Effector CD4-positive, alpha-beta T cell (primary cell): ENCODE measurements around the gene SNTG2.

Experiments
- DNase-seq: peaks from one replicate; pipeline ENCODE4 v3.0.0-alpha.2; 2020

Gene SNTG2

GRCh38 chr2:1249897-1250687 lies 299.4 kb downstream of the SNTG2 start:
- DNase-seq: no peak

GRCh38 chr2:1251520-1251919 lies 300.9 kb downstream of the SNTG2 start:
- no peak for DNase-seq

DNA sequence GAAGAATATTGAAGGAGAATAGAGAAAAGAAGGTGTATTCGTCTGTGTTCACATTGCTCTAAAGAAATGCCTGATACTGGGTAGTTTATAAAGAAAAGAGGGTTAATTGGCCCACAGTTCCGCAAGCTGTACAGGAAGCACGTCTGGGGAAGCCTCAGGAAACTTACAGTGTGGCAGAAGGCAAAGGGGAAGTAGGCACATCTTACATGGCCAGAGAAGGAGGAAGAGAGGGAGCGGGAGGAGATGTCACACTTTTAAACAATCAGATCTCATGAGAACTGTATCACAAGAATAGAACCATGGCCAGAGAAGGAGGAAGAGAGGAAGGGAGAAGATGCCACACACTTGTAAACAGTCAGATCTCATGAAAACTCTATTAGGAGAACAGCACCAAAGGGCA lies 303.0 kb downstream of the SNTG2 start:
- DNase-seq: no peak

DNA sequence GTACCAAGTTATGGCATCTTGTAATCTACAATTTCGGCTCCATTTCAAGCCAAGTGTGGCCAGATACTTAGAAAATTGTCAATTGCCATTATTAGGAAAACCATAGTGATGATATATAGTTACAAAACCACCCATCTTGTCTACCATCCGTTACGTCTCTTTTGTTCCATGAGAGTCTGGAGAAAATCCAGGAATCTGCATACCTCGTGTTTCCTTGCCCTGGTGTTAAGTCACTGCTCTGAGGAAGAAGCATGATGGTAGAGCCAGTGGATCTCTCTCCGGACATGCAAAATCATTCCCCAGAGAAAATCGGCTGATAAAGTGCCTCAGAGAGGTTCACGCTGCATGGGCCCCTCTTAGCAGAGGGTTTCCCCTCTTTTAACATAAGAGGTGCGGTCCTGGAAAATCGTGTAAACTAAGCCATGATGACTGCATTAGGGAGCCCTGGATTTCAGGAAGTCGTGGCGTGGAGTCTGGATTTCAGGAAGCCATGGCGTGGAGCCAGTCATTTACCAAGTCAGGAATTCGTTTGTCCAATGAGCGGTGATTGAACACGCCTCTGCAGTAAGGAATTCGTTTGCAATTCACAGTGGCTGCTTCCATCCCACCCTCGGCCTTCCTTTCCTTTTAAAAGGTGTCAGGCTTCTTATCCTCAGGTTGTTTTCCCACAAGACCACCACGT lies 304.2 kb downstream of the SNTG2 start:
- no peak for DNase-seq

GRCh38 chr2:1256632-1257324 lies 306.1 kb downstream of the SNTG2 start:
- no peak for DNase-seq

DNA sequence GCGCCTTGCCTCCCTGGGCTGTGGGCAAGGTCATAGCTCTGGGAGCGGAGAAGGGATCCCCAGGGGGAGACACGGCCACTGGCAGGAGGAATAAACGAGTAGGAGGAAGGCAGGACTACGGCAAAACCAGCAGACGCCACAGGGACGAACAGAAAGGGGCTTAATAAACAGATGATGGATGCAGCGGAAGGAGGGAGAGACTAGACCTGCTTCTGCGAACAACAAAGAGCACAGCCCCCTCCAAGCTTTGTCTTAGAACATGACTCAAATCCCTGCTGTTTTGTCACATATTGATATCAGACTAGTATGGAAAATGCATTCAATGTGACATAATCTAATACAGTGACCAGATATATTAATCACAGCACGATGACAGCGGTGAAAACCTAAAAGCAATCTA lies 306.7 kb downstream of the SNTG2 start:
- no peak for DNase-seq

DNA sequence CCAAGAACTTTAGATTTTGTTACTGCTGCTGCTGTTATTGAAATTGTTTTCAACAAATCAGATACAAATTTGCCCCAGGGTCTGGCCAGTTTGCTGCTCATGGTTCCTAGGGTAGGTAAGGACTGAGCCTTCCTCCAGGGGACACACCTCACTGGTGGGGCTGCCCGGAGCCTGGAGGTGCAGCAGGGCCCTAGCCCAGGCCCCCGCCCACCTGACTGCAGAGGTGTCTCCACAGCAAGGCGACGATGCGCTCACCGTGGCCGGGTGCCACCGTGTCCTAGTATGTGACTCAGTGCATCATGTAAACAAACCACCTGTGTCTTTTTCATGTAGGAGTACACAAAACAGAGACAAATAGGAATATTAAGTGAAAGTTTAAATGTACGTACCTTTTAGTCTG lies 309.1 kb downstream of the SNTG2 start:
- no peak for DNase-seq

DNA sequence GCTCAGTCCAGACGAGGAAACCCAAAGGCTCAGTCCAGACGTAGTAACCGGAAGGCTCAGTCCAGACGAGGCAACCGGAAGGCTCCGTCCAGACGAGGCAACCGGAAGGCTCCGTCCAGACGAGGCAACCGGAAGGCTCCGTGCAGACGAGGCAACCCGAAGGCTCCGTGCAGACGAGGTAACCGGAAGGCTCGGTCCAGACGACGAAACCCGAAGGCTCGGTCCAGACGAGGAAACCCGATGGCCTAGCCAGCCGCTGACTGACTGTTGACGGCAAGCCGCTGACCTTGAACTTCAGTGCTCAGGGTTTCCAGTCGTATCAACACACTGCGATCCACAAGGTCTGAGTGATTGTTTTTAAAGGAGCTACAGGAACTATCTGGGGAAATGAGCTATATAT lies 312.0 kb downstream of the SNTG2 start:
- no peak for DNase-seq

- DNase-seq: no peak
These were observed 314.8 kb downstream of the SNTG2 start for GRCh38 chr2:1265454-1265853.

DNA sequence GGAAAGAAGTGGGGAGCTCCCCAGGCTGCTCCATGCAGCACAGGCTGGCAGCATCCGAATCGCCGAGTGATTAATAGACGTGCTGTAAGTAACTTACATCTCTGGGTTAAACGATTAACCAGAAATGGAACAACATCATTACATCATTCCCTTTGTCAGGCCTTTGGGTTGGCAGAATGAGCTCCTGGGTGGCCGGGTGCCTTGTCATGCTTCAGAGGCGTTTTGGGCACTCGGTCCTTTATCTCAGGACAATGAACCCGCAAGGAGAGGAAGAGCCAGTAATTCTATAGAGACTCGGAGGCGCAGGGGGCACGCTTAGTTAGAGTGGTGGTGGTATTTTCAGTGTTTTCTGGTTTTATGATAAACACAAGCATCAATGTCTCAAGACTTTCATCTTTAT lies 315.7 kb downstream of the SNTG2 start:
- DNase-seq: no peak

DNA sequence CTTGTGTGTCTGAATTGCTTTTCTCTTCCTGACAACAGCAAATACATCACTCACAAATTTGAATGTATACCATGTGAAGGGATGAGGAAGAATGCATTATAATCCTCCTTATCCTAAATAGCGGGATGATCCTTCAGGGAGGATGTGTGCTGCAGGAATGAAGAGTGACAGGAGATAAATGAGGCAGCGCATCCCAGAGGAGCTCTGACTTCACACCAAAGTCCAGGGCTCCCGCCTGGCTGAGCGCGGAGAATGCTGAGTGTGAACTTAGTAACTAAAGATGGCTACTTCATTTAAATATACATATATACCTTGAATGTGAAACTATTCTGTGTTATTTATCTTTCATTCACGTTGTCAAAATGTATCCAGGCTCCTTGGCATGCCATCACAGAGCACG lies 317.4 kb downstream of the SNTG2 start:
- no peak for DNase-seq

DNA sequence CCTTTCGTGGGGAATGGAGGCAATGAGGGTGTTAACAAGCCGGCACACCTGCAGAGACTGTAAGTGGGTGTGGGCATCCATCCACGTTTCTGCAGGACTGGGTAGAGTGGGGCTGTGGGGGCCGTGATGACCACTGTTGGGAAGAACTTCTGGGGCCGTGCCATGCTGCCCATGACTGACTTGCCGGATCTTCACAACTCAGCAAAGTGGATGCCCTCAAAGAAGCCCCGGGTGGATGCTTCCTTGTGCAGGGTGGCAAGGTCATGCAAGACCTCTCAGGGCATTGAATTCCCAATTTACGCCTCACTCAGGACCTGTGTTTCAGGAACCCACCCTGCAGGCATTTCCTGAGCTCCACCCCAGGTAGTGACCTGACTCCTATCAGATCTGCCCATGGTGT lies 319.2 kb downstream of the SNTG2 start:
- DNase-seq: no peak

DNA sequence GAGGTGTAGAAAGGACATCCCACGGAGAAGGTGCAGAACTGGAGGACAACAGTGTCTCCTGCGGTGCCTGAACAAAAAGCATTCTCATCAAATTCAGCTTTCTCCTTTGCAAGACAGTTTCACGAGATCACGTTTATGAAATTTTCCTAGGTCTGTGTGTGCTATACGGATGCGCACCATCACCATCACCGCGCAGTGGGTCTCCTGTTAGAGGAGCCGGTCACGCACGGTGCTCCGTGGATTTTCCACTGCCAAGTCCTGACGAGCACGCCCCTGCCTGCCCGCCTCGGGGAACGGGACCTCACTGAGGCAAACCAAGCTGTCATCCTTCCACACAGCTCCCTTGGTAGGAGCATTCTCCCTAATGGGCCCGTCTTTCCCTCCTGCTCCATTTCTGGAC lies 322.2 kb downstream of the SNTG2 start:
- no peak for DNase-seq

DNA sequence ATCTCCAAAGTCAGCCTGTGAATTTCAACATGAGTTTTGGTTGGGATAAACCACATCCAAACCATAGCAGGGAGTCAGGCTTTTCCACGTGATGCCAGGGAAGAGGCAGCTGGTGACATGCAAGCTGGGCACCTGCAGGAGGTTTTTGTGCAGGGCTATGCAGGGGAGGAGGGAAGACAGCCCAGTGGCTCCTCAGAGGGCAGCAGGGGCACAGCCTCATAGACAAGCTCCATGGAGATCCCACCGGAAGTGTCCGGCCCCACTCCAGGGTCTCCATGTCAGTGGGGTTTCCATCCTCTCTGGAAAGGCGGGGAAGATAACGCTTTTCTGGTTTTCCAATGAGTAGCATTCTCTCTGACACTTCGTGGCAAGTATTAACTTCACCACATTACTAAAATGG lies 327.0 kb downstream of the SNTG2 start:
- DNase-seq: no peak

- DNase-seq: no peak
These were observed 327.5 kb downstream of the SNTG2 start for GRCh38 chr2:1278125-1278524.

DNA sequence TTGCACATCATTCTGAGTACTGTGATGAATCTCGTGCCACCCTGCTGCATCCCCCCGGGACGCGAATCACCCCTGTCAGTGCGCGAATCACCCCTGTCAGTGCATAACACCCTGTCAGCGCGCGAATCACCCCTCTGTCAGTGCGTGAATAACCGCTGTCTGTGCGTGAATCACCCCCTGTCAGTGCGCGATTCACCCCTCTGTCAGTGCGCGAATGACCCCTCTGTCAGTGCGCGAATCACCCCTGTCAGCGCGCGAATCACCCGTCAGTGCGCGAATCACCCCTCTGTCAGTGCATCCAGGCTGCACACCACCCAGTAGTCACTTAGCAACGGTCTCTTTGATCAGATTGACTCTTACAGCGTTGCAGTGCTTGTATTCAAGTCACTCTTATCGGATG lies 328.2 kb downstream of the SNTG2 start:
- DNase-seq: no peak

GRCh38 chr2:1282552-1282951 lies 331.9 kb downstream of the SNTG2 start:
- no peak for DNase-seq

DNA sequence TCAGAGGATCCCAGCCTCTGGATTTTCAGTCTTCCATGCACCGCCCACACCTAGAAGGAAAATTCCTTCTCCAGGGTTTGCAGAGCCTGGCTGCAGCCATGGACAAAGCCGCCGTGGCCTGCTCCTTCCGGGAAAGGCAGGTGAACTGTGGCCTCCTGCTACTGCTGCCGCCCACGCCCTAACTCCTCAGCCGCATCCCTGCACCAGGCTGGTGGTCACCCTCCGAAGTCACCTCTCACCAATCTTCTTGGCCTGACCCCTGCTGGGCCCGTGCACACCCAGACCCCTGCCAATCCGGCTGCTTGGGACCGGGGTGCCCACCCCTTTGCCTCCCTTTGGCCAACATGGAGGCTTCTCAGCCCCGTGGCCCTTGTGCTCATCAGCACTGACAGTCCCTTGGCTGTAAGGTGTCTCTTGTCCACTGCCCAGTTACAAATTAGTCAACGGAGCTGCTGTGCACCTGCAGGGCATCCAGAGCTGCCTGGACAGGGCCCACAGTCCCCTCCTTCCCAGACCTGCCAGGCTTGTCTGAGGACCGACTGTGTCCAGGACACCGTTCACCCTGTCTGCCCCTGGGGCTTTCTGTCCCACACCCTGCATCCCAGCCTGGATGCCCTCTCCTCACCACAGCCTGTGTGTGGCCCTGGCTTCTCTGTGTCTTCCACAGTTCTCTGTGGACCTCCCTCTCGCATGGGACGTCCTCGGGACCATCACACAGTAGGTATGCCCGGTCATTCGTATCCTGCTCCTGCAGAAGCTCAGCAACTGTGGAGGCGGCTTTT lies 332.6 kb downstream of the SNTG2 start:
- DNase-seq: no peak

GRCh38 chr2:1283871-1284270 lies 333.2 kb downstream of the SNTG2 start:
- DNase-seq: no peak

DNA sequence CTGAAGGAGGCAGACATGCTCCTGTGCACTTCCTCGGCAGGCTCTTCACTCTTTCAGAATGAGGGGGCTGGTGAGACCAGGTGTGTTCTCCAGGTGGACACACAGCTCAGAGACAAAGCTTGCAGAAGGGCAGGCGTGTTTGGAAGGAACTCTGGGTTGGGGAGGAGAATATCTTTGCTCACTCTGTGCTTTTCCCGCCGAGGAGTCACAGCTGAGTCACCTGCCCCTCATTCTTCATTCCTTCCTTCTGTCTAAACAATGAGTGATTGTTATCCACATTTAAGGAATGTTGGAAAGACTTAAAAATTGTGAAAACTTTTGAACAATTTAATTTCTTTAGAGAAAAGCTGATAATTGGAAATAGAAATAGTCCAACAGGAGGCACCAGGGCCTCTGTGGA lies 336.3 kb downstream of the SNTG2 start:
- DNase-seq: no peak

DNA sequence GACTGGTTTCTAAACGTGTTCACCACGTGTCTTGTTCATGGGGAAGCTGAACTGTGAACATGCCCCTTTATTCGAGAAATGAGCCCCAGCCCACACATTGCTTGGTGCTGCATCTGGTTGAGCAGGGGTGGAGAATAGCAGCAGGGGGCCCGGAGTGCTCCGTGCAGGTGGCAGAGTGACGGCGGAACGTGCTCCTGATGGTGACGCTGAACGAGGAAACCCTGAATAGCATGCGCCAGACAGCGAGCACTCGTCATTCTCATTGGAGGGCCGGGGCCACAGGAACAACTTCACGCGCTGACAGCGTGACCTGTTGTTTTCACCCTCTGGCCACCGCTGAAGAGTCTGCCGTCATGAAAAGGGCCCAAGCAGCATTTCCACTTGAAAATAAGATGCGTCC lies 336.8 kb downstream of the SNTG2 start:
- DNase-seq: no peak

- DNase-seq: no peak
These were observed 344.3 kb downstream of the SNTG2 start for GRCh38 chr2:1294900-1295299.

DNA sequence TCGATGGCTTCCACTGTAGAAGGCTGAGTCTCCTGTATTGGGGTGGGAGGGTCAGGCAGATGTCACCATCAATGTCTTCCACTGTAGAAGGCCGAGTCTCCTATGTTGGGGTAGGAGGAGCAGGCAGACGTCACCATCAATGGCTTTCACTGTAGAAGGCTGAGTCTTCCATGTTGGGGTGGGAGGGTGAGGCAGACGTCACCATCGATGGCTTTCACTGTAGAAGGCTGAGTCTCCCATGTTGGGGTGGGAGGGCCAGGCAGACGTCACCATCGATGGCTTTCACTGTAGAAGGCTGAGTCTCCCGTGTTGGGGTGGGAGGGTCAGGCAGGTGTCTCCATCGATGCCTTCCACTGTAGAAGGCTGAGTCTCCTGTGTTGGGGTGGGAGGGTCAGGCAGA lies 345.1 kb downstream of the SNTG2 start:
- no peak for DNase-seq
